Lower leg skin (tissue), 4 donors: Measurements from ENCODE around the gene ABL2. TPM values are rescaled to one million over a fixed set of nuclear protein-coding genes. Genes with fewer than 3 reads are reported as not detected.

ENCODE experiments used
- DNase-seq, 2 donors: peaks; one replicate each; pipeline ENCODE4 v3.0.0-alpha.2; 2019; ENCODE audit warnings: low spot score in 2 of 2
- H3K4me3 ChIP-seq: fragments of 200-600 bp; sonication (generic); 2 replicates; pipeline ENCODE4 v1.5.1; 2017; ENCODE audit warnings: mild to moderate bottlenecking, low read depth; ENCODE audit not compliant: poor library complexity, severe bottlenecking
- CTCF ChIP-seq, 3 donors: fragments of 450-650 bp; IDR thresholded peaks; one replicate each; pipeline ENCODE4 v1.5.1; 2016; ENCODE audit warnings: antibody characterized with exemption in 3 of 3, mild to moderate bottlenecking in 3 of 3, moderate library complexity in 2 of 3
- POLR2A ChIP-seq, 2 donors: fragments of 450-650 bp; IDR thresholded peaks; one replicate each; pipeline ENCODE4 v1.6.1; 2016 to 2017; ENCODE audit warnings: antibody characterized with exemption in 2 of 2, mild to moderate bottlenecking in 1 of 2, moderate library complexity in 1 of 2
- WGBS, 2 donors: methylation state at CpG; one replicate each; pipeline ENCODE4 v1.1.5; 2018; 5-methylcytosine and 5-hydroxymethylcytosine counted together
- intact Hi-C: fragments of 100-400 bp; cut with DNase I; formaldehyde crosslinking; loops from one replicate; pipeline ENCODE4 v1.15.0; 2023; ENCODE audit warnings: low total_unique reads
- total RNA-seq, 4 donors: library from RNA; depleted of rRNA; stranded (reverse); fragments of >200 nt; gene quantifications; one replicate each; pipeline ENCODE4 v1.1.0, GENCODE V29; 2016

ABL2 gene
- total RNA-seq, 4 donors from 2014 or later: 8.6 to 13.6 (median 11.5) TPM

GRCh38 chr1:179151908-179152682 lies 77.4 kb downstream of the ABL2 start:
- 87 to 95% methylated on average over 2 of the region's 2 CpGs for whole genome bisulfite sequencing, 2 donors
- DNase-seq: no peak
- intact Hi-C loops: no loop called here
- no peak overlapping the region for H3K4me3 ChIP-seq
- TF ChIP-seq POLR2A (IDR thresholded peaks at IDR 0.05) (no peak), CTCF (IDR thresholded peaks at IDR 0.05) (peak in 1 of 3 donors; percentile 38)

DNA sequence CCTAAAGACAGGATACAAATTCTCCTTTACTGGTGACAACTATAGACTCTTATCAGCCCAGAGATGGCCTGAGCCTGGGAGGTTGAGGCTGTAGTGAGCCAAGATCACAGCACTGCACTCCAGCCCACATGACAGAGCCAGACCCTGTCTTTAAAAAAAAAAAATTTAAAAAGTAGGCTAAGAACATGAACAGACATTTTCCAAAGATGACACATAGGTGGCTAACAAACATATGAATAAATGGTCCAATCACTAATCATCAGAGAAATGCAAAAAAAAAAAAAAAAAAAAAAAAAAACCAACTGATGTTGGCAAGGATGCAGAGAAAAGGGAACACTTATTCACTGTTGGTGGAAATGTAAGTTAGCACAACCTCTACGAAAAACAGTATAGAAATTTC lies 82.6 kb downstream of the ABL2 start:
- 94 to 97% methylated on average over 1 of the region's 1 CpG for WGBS, 2 donors
- intact Hi-C loops: no loop called here
- DNase-seq: no peak
- H3K4me3 ChIP-seq: no peak overlapping the region
- TF ChIP-seq POLR2A (IDR thresholded peaks at IDR 0.05): no peak
- no peak for TF ChIP-seq CTCF (IDR thresholded peaks at IDR 0.05)

DNA sequence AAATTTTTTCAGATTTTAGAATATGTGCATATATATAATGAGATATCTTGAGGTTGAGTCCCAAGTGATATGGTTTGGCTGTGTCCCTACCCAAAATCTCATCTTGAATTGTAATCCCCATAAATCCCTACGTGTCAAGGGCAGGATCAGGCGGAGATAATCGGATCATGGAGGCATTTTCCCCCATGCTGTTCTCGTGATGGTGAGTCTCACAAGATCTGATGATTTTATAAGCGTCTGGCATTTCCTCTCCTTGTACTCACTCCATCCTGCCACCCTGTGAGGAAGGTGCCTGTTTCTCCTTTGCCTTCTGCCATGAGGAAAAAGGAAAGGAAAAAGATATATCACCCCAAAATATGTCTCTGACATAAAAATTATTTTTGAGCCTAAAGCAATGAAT lies 83.0 kb downstream of the ABL2 start:
- intact Hi-C loops: no loop called here
- WGBS, 2 donors: 93 to 94% methylated on average over 5 of the region's 5 CpGs
- H3K4me3 ChIP-seq: no peak overlapping the region
- TF ChIP-seq POLR2A (IDR thresholded peaks at IDR 0.05) (no peak), CTCF (IDR thresholded peaks at IDR 0.05) (no peak)
- DNase-seq: no peak

GRCh38 chr1:179145521-179145920 lies 84.0 kb downstream of the ABL2 start:
- DNase-seq: no peak
- intact Hi-C loops: no loop called here
- no peak for TF ChIP-seq POLR2A (IDR thresholded peaks at IDR 0.05)
- no peak for TF ChIP-seq CTCF (IDR thresholded peaks at IDR 0.05)
- 96 to 98% methylated on average over 3 of the region's 3 CpGs for WGBS, 2 donors
- H3K4me3 ChIP-seq: no peak overlapping the region

- H3K4me3 ChIP-seq: no peak overlapping the region
- DNase-seq: no peak
- WGBS, 2 donors: 88 to 91% methylated on average over 1 of the region's 1 CpG
- intact Hi-C loops: no loop called here
- TF ChIP-seq CTCF (IDR thresholded peaks at IDR 0.05): no peak
These were observed 84.9 kb downstream of the ABL2 start for GRCh38 chr1:179144626-179145025.

GRCh38 chr1:179143322-179143721 lies 86.2 kb downstream of the ABL2 start:
- intact Hi-C loops: no loop called here
- WGBS, 2 donors: 31 to 37% methylated on average over 3 of the region's 3 CpGs
- H3K4me3 ChIP-seq: no peak overlapping the region
- TF ChIP-seq POLR2A (IDR thresholded peaks at IDR 0.05) (no peak), CTCF (IDR thresholded peaks at IDR 0.05) (no peak)
- no peak for DNase-seq
